NT2/D1 (cell line): Measurements from ENCODE around the gene MASP2.
"Not testable (repeated sequence)": the region's sequence is repeated elsewhere in the genome, so short reads cannot be mapped to it uniquely, and the experiment has no call there.

Experiments used
- DNase-seq: peaks from one replicate; pipeline ENCODE4 v3.0.0-alpha.2; 2011; ENCODE audit warnings: low read depth, low spot score
- H3K27me3 ChIP-seq: 2 replicates; pipeline ENCODE4 v1.6.0; 2011; ENCODE audit warnings: mild to moderate bottlenecking; ENCODE audit not compliant: insufficient read length, insufficient read depth
- H3K36me3 ChIP-seq: 2 replicates; pipeline ENCODE4 v1.6.1; 2011; ENCODE audit warnings: mild to moderate bottlenecking, low read length, mixed read lengths; ENCODE audit not compliant: insufficient read depth, insufficient read length
- H3K4me1 ChIP-seq: 2 replicates; pipeline ENCODE4 v1.5.1; 2011; ENCODE audit not compliant: insufficient read depth, insufficient read length
- H3K4me3 ChIP-seq: 2 replicates; pipeline ENCODE4 v1.5.1; 2011; ENCODE audit warnings: low read depth; ENCODE audit not compliant: insufficient read length
- H3K9ac ChIP-seq: 2 replicates; pipeline ENCODE4 v1.6.0; 2011; ENCODE audit warnings: low read depth; ENCODE audit not compliant: insufficient read length
- H3K9me3 ChIP-seq: 2 replicates; pipeline ENCODE4 v1.5.1; 2011; ENCODE audit warnings: mild to moderate bottlenecking, low read length; ENCODE audit not compliant: insufficient read depth
- SUZ12 ChIP-seq: IDR thresholded peaks from 2 replicates; pipeline ENCODE4 v1.6.1; 2011; ENCODE audit not compliant: insufficient read length, insufficient read depth; ENCODE audit errors: extremely low read depth
- YY1 ChIP-seq: IDR thresholded peaks from 2 replicates; pipeline ENCODE4 v1.6.1; 2011; ENCODE audit not compliant: insufficient read length, insufficient read depth
- ZNF274 ChIP-seq: IDR thresholded peaks from 2 replicates; pipeline ENCODE4 v1.6.1; 2011; ENCODE audit warnings: mild to moderate bottlenecking, low read depth, low read length

MASP2 gene

DNA sequence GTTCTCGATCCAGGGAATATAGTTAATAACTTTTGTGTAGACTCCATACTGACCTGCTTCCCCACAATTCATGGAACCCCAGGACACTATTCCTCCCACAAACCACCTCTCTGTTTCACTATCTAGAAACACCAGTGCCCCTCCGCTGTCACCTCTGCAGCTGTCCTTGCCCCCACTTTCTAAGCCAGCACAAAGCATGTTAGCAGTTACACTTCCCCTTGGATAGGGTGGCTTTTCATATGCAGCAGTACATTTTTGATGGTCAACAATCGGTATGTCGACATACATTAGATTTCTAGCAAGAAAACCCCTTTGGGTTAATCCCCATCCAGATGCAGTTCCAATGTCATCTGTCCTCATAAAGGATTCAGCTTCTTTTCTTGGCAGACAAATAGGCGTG is 20.1 kb downstream of the MASP2 start:
- no peak for DNase-seq
- H3K36me3 ChIP-seq, result peaks cover 44% of the 10 kb centered on the region
- H3K27me3 ChIP-seq, result no peaks in the 10 kb centered on the region
- no peak overlapping the region for H3K4me3 ChIP-seq
- no peak overlapping the region for H3K9ac ChIP-seq
- TF ChIP-seq ZNF274, result no peak
- no peak for TF ChIP-seq SUZ12
- no peak for TF ChIP-seq YY1
- no peaks in the 10 kb centered on the region for H3K4me1 ChIP-seq
- no peaks in the 10 kb centered on the region for H3K9me3 ChIP-seq

DNA sequence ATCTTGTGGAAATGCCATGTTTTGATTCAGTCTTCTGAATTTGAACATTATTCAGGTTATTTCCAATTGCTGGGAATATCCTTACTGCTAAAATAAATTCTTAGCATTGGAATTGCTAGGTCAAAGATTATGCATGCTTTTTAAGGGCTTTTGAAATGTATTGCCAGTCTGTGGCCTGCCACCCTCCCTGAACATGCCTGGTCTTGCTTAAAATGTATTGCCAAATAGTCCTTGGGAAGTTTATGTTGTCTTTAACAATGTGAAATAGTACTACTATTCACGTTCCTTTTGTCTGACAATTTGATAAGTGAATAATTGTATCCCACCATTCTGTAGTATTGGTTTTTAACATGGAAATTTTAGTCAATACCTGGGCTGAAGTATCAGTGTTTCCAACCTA is 21.0 kb downstream of the MASP2 start:
- DNase-seq, result no peak
- no peak for TF ChIP-seq ZNF274
- no peak for TF ChIP-seq YY1
- no peak for TF ChIP-seq SUZ12
- H3K9ac ChIP-seq, result no peak overlapping the region
- H3K36me3 ChIP-seq, result peaks cover 53% of the 10 kb centered on the region
- H3K4me3 ChIP-seq, result no peak overlapping the region
- no peaks in the 10 kb centered on the region for H3K27me3 ChIP-seq
- no peaks in the 10 kb centered on the region for H3K9me3 ChIP-seq
- no peaks in the 10 kb centered on the region for H3K4me1 ChIP-seq

DNA sequence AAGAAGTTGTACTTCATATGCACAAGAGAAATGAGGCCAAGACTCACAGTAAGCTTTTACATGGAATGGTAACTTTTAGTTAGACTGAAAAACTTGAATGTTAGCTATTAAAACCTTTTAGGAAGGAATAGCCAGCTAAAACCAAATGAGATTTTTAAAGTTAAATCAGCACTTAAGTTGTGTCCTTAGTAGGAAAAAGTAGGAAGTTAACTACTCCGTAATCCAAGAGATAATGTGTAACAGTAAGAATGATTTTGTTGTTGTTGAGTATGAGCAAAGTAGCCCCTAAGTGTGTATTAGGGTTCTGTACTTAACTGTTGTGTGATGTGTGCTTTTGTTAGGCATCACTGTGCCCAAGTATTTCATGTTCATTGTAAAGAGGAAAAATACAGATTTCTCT is 21.4 kb downstream of the MASP2 start:
- H3K36me3 ChIP-seq, result peaks cover 57% of the 10 kb centered on the region
- H3K27me3 ChIP-seq, result no peaks in the 10 kb centered on the region
- H3K4me3 ChIP-seq, result no peak overlapping the region
- H3K4me1 ChIP-seq, result no peaks in the 10 kb centered on the region
- no peak for DNase-seq
- TF ChIP-seq ZNF274, result no peak
- no peak for TF ChIP-seq YY1
- TF ChIP-seq SUZ12, result no peak
- H3K9ac ChIP-seq, result no peak overlapping the region
- no peaks in the 10 kb centered on the region for H3K9me3 ChIP-seq

DNA sequence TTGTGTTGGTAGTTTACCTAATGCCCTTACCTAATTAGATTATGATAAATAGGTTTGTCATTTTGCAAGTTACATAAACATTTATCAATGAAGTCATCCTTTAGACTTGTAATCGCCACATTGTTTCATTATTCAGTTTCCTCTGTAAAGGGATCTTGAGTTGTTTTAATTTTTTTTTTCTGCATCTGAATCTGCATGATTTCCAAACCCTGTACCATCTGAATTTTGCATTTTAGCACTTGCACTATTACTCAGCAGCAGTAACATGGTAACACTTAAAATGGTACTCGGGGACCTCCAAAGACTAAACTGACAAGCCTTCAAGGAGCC is 22.2 kb downstream of the MASP2 start:
- TF ChIP-seq YY1, result no peak
- no peak for TF ChIP-seq ZNF274
- no peak for TF ChIP-seq SUZ12
- Histone ChIP-seq H3K27me3 (no peaks in the 10 kb centered on the region), H3K9ac (no peak overlapping the region), H3K36me3 (peaks cover 62% of the 10 kb centered on the region), H3K4me3 (no peak overlapping the region), H3K9me3 (no peaks in the 10 kb centered on the region), H3K4me1 (no peaks in the 10 kb centered on the region)
- no peak for DNase-seq

DNA sequence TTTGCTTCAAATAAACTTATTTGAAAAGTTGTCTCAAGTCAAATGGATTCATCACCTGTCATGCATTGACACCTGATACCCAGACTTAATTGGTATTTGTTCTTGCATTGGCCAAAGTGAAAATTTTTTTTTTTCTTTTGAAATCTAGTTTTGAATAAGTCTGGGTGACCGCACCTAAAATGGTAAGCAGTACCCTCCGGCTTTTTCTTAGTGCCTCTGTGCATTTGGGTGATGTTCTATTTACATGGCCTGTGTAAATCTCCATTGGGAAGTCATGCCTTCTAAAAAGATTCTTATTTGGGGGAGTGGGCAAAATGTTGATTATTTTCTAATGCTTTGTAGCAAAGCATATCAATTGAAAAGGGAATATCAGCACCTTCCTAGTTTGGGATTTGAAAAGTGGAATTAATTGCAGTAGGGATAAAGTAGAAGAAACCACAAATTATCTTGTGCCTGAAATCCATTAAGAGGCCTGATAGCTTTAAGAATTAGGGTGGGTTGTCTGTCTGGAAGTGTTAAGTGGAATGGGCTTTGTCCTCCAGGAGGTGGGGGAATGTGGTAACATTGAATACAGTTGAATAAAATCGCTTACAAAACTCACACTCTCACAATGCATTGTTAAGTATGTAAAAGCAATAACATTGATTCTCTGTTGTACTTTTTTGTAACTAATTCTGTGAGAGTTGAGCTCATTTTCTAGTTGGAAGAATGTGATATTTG is 22.7 kb downstream of the MASP2 start:
- Histone ChIP-seq H3K9me3 (no peaks in the 10 kb centered on the region), H3K4me3 (no peak overlapping the region), H3K27me3 (no peaks in the 10 kb centered on the region), H3K36me3 (peaks cover 64% of the 10 kb centered on the region), H3K9ac (no peak overlapping the region), H3K4me1 (no peaks in the 10 kb centered on the region)
- DNase-seq, result no peak
- TF ChIP-seq ZNF274, result no peak
- no peak for TF ChIP-seq YY1
- TF ChIP-seq SUZ12, result no peak

DNA sequence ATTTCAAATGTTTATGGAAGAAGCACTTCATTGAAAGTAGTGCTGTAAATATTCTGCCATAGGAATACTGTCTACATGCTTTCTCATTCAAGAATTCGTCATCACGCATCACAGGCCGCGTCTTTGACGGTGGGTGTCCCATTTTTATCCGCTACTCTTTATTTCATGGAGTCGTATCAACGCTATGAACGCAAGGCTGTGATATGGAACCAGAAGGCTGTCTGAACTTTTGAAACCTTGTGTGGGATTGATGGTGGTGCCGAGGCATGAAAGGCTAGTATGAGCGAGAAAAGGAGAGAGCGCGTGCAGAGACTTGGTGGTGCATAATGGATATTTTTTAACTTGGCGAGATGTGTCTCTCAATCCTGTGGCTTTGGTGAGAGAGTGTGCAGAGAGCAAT is 23.8 kb downstream of the MASP2 start:
- Histone ChIP-seq H3K4me3 (no peak overlapping the region), H3K4me1 (no peaks in the 10 kb centered on the region), H3K9ac (no peak overlapping the region), H3K9me3 (no peaks in the 10 kb centered on the region), H3K27me3 (no peaks in the 10 kb centered on the region), H3K36me3 (peaks cover 74% of the 10 kb centered on the region)
- no peak for DNase-seq
- TF ChIP-seq SUZ12, result no peak
- no peak for TF ChIP-seq YY1
- TF ChIP-seq ZNF274, result no peak

DNA sequence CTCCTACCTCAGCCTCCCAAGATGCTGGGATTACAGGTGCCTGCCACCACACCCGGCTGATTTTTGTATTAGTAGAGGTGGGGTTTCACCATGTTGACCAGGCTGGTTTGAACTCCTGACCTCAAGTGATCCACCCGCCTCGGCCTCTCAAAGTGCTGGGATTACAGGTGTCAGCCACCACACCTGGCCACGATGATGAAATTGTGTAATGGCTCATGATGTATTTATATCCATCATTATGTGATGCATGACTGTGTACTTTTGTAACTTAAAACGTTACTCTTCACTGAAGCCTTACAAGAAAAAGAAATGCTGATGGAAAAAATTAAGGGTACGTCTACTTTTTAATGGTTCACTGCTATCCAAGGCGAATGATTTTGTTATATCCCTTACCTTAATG is 27.1 kb downstream of the MASP2 start:
- TF ChIP-seq SUZ12, result no peak
- TF ChIP-seq YY1, result no peak
- TF ChIP-seq ZNF274, result no peak
- no peaks in the 10 kb centered on the region for H3K4me1 ChIP-seq
- no peaks in the 10 kb centered on the region for H3K27me3 ChIP-seq
- H3K9ac ChIP-seq, result no peak overlapping the region
- DNase-seq, result no peak
- no peaks in the 10 kb centered on the region for H3K9me3 ChIP-seq
- H3K4me3 ChIP-seq, result no peak overlapping the region
- H3K36me3 ChIP-seq, result peaks cover 77% of the 10 kb centered on the region

DNA sequence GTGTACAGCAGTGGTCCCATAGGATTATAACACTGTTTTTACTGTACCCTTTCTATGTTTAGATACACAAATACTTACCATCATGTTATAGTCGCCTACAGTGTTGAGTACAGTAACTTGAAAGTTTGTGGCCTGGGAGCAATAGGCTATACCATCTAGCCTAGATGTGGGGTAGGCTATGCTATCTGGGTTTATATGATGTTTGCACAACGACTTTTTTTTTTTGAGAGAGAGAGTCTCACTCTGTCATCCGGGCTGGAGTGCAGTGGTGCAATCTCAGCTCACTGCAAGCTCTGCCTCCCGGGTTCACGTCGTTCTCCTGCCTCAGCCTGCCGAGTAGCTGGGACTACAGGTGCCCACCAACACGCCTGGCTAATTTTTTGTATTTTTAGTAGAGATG is 27.7 kb downstream of the MASP2 start:
- not testable (repeated sequence) for H3K9ac ChIP-seq, H3K4me3 ChIP-seq, H3K4me1 ChIP-seq, H3K27me3 ChIP-seq, H3K9me3 ChIP-seq, DNase-seq
- peaks cover 77% of the 10 kb centered on the region for H3K36me3 ChIP-seq
